ENCODE data around the gene API5.
"Not testable (repeated sequence)": the region's sequence is repeated elsewhere in the genome, so short reads cannot be mapped to it uniquely, and the experiment has no call there.

API5 gene

GRCh38 chr11:43311791-43312607, at the start of gene API5:
Gene API5, plus strand, starts transcription at chr11:43311996. Its CDS starts 132 bp downstream, at chr11:43312128.
- DNase-seq = no peak

GRCh38 chr11:43267856-43268580, 43.8 kb upstream of the API5 start:
- DNase-seq = no peak

GRCh38 chr11:43268786-43269185, 43.0 kb upstream of the API5 start:
- no peak for DNase-seq

GRCh38 chr11:43269254-43269918, 42.4 kb upstream of the API5 start:
- no peak for DNase-seq

- DNase-seq = no peak
Measured at GRCh38 chr11:43270468-43270867, 41.3 kb upstream of the API5 start.

- no peak for DNase-seq
Measured at GRCh38 chr11:43278193-43278956, 33.4 kb upstream of the API5 start.

GRCh38 chr11:43282607-43283440, 29.0 kb upstream of the API5 start:
- DNase-seq = no peak

- DNase-seq = no peak
Measured at GRCh38 chr11:43285826-43286225, 26.0 kb upstream of the API5 start.

- no peak for DNase-seq
Measured at GRCh38 chr11:43289368-43289767, 22.4 kb upstream of the API5 start.

GRCh38 chr11:43298397-43298796, 13.4 kb upstream of the API5 start:
- no peak for DNase-seq

GRCh38 chr11:43315966-43316365, 4.2 kb downstream of the API5 start:
- DNase-seq = no peak

GRCh38 chr11:43316451-43316850, 4.7 kb downstream of the API5 start:
- DNase-seq = no peak

GRCh38 chr11:43327987-43328386, 16.2 kb downstream of the API5 start:
- no peak for DNase-seq

GRCh38 chr11:43328482-43328881, 16.7 kb downstream of the API5 start:
- no peak for DNase-seq

- no peak for DNase-seq
Measured at GRCh38 chr11:43341159-43341558, 29.4 kb downstream of the API5 start.

- DNase-seq = not testable (repeated sequence)
Measured at GRCh38 chr11:43351426-43351825, 39.6 kb downstream of the API5 start.

- no peak for DNase-seq
Measured at GRCh38 chr11:43354311-43354710, 42.5 kb downstream of the API5 start.

GRCh38 chr11:43356336-43356735, 44.5 kb downstream of the API5 start:
- DNase-seq = no peak

- DNase-seq = no peak
Measured at GRCh38 chr11:43358279-43358800, 46.5 kb downstream of the API5 start.

- peak; percentile 19 for DNase-seq
Measured at GRCh38 chr11:43358801-43359421, 47.1 kb downstream of the API5 start, which contains the start of gene TTC17. Gene TTC17, plus strand, starts transcription at chr11:43358920. Its CDS starts 35 bp downstream, at chr11:43358955.

GRCh38 chr11:43359422-43359818, 47.6 kb downstream of the API5 start:
- no peak for DNase-seq

All from cortex of kidney (tissue), 1 donor.